ENCODE results near the gene HOOK1.
"Not testable (repeated sequence)": the region's sequence is repeated elsewhere in the genome, so short reads cannot be mapped to it uniquely, and the experiment has no call there.

Gene HOOK1

DNA sequence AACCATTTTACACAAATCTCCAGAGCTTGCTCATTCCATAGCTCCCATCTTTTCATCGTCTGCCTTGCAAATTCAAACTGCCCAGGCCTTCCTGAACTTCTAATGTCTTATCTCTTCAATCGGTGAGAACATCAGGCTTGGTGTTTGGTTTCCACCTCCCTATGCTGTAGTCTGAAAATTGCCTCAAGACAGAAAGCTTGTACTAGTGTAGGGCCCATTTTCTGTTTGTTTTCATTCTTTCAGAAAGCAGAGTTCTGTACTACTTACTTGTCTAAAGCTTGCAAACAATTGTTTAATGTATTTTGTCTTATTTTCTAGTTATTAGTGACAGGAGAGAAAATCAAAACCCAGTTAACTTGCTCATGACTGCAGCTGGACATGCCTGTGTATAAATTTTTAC is 16.8 kb downstream of the HOOK1 start:
- Histone ChIP-seq H3K4me3 (ENCODE audit: low read depth in 1 of 2, low read length in 2 of 2) (no peak overlapping the region), H3K4me1 (ENCODE audit: control insufficient read depth in 1 of 2, insufficient read depth in 2 of 2, low read length in 2 of 2) (no peaks in the 10 kb centered on the region), H3K27me3 (ENCODE audit: low read depth, low read length) (no peaks in the 10 kb centered on the region), H3K9me3 (ENCODE audit: control insufficient read depth in 1 of 2, low read length in 2 of 2) (no peaks in the 10 kb centered on the region), H3K27ac (ENCODE audit: low read length) (no peak overlapping the region), H3K36me3 (ENCODE audit: control insufficient read depth in 1 of 2, insufficient read depth in 2 of 2, low read length in 2 of 2) (no peaks in the 10 kb centered on the region)

DNA sequence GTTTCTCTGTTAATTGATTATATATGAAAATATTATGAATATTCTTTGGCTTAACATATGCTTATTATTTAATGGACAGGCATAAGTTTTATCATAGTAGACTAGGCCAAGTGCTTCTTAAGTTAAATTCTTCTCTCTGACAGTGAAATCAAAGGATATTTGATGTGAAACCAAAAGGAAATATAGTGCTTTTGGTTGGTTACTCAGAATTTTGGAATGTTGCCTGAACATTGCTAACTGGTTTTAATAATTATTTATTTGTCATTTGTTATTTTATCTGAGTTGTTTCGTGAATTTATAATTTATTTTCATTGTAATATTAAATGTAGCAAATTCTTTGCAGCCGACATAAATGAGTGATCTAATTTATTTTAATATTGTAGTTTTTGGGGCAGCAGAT is 18.3 kb downstream of the HOOK1 start:
- no peaks in the 10 kb centered on the region for H3K36me3 ChIP-seq (ENCODE audit: control insufficient read depth in 1 of 2, insufficient read depth in 2 of 2, low read length in 2 of 2)
- H3K27ac ChIP-seq (ENCODE audit: low read length) = no peak overlapping the region
- H3K27me3 ChIP-seq (ENCODE audit: low read depth, low read length) = no peaks in the 10 kb centered on the region
- no peaks in the 10 kb centered on the region for H3K4me1 ChIP-seq (ENCODE audit: control insufficient read depth in 1 of 2, insufficient read depth in 2 of 2, low read length in 2 of 2)
- H3K4me3 ChIP-seq (ENCODE audit: low read depth in 1 of 2, low read length in 2 of 2) = no peak overlapping the region
- no peaks in the 10 kb centered on the region for H3K9me3 ChIP-seq (ENCODE audit: control insufficient read depth in 1 of 2, low read length in 2 of 2)

DNA sequence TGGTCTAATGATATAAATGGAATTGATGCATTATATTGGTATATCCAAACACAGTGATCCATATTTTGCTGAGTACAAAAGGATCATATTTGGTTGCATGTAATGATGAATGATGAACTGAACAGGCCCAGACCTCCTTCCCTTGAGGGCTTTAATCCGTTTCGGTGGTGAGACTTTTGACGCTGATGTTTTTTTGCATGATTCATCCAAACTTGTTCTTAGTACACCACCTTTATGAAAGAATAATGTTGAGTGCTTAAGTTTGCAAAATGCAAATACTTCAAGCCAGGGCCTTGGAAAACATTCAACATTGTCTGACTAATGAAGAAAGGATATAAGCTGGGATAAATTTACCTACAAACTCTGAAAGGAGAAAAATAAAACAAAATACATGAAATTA is 19.2 kb downstream of the HOOK1 start:
- Histone ChIP-seq H3K27ac (ENCODE audit: low read length) (no peak overlapping the region), H3K4me3 (ENCODE audit: low read depth in 1 of 2, low read length in 2 of 2) (no peak overlapping the region), H3K9me3 (ENCODE audit: control insufficient read depth in 1 of 2, low read length in 2 of 2) (no peaks in the 10 kb centered on the region), H3K27me3 (ENCODE audit: low read depth, low read length) (no peaks in the 10 kb centered on the region), H3K36me3 (ENCODE audit: control insufficient read depth in 1 of 2, insufficient read depth in 2 of 2, low read length in 2 of 2) (no peaks in the 10 kb centered on the region), H3K4me1 (ENCODE audit: control insufficient read depth in 1 of 2, insufficient read depth in 2 of 2, low read length in 2 of 2) (no peaks in the 10 kb centered on the region)

DNA sequence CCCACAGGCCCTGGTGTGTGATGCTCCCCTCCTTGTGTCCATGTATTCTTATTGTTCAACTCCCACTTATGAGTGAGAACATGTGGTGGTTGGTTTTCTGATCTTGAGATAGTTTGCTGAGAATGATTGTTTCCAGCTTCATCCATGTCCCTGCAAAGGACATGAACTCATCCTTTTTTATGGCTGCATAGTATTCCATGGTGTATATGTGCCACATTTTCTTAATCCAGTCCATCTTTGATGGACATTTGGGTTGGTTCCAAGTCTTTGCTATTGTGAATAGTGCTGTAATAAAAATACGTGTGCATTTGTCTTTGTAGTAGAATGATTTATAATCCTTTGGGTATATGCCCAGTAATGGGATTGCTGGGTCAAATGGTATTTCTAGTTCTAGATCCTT is 23.1 kb downstream of the HOOK1 start:
- H3K9me3 ChIP-seq (ENCODE audit: control insufficient read depth in 1 of 2, low read length in 2 of 2); H3K27ac ChIP-seq (ENCODE audit: low read length); H3K4me1 ChIP-seq (ENCODE audit: control insufficient read depth in 1 of 2, insufficient read depth in 2 of 2, low read length in 2 of 2); H3K36me3 ChIP-seq (ENCODE audit: control insufficient read depth in 1 of 2, insufficient read depth in 2 of 2, low read length in 2 of 2); H3K27me3 ChIP-seq (ENCODE audit: low read depth, low read length); H3K4me3 ChIP-seq (ENCODE audit: low read depth in 1 of 2, low read length in 2 of 2): not testable (repeated sequence)

DNA sequence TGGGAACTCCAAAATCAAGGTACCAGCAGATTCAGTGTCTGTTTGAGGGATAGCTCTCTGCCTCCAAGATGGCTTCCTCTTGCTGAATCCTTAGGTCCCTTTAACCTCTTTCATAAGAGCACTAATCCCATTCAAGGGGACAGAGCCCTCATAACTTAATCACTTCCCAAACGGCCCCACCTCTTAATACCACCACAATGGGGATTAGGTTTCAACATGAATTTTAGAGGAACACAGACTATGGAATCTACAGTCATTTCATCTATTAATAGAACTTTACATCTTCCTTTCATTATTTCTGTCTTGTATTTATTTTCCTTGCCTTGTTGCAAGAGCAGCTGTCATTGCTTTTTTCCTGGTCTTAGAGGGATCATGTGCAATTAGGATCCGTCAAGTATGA is 30.3 kb downstream of the HOOK1 start:
- no peaks in the 10 kb centered on the region for H3K4me1 ChIP-seq (ENCODE audit: control insufficient read depth in 1 of 2, insufficient read depth in 2 of 2, low read length in 2 of 2)
- H3K36me3 ChIP-seq (ENCODE audit: control insufficient read depth in 1 of 2, insufficient read depth in 2 of 2, low read length in 2 of 2) = no peaks in the 10 kb centered on the region

DNA sequence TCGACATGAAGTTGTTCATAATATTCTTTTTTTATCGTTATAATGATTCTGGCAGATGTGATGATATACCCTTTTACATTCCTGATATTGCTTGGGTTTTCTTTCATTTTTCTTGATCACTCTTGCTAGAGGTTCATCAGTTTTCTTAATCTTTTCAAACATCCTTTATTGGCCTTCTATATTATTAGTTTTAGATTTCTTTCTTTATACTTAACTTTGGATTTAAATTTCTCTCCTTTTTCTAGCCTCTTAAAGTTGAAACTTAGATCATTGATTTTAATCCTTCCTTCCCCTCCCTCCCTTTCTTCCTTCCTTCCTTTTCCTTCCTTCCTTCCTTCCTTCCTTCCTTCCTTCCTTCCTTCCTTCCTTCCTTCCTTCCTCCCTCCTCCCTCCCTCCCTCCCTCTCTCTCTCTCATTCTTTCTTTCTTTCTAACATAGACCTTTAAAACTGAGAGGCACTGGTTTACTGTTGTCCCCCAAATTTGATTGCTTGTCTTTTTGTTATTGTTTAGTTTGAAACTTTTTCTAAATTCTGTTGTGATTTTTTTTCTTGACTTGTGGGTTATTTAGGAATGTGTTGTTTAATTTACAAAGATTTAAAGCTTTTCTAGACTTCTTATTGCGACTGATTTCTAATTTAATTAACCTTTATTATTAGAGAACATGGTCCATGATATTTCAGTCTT is 31.6 kb downstream of the HOOK1 start:
- H3K9me3 ChIP-seq (ENCODE audit: control insufficient read depth in 1 of 2, low read length in 2 of 2) = no peaks in the 10 kb centered on the region
- H3K27me3 ChIP-seq (ENCODE audit: low read depth, low read length) = no peaks in the 10 kb centered on the region
- H3K36me3 ChIP-seq (ENCODE audit: control insufficient read depth in 1 of 2, insufficient read depth in 2 of 2, low read length in 2 of 2) = no peaks in the 10 kb centered on the region
- H3K27ac ChIP-seq (ENCODE audit: low read length) = no peak overlapping the region
- H3K4me3 ChIP-seq (ENCODE audit: low read depth in 1 of 2, low read length in 2 of 2) = no peak overlapping the region
- no peaks in the 10 kb centered on the region for H3K4me1 ChIP-seq (ENCODE audit: control insufficient read depth in 1 of 2, insufficient read depth in 2 of 2, low read length in 2 of 2)

More for the DNA sequence above, 30.3 kb downstream of the HOOK1 start:
- Histone ChIP-seq H3K9me3 (ENCODE audit: control insufficient read depth in 1 of 2, low read length in 2 of 2) (no peaks in the 10 kb centered on the region), H3K4me3 (ENCODE audit: low read depth in 1 of 2, low read length in 2 of 2) (no peak overlapping the region), H3K27ac (ENCODE audit: low read length) (no peak overlapping the region), H3K27me3 (ENCODE audit: low read depth, low read length) (no peaks in the 10 kb centered on the region)

DNA sequence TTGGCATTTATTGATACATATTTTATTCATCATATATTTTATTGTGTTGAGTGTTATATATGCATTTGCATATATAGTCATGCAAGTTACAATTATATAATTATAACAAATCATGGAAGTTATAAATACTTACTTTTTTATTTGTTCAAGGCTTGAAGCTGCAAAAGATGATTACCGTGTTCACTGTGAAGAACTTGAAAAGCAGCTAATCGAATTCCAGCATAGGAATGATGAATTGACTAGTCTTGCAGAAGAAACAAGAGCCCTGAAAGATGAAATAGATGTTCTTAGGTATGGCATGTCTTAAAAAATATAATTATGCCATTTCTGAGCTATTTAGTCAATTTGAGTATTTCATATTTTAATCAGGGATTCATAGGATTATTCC is 32.1 kb downstream of the HOOK1 start:
- H3K36me3 ChIP-seq (ENCODE audit: control insufficient read depth in 1 of 2, insufficient read depth in 2 of 2, low read length in 2 of 2) = no peaks in the 10 kb centered on the region
- no peak overlapping the region for H3K4me3 ChIP-seq (ENCODE audit: low read depth in 1 of 2, low read length in 2 of 2)
- no peak overlapping the region for H3K27ac ChIP-seq (ENCODE audit: low read length)
- no peaks in the 10 kb centered on the region for H3K4me1 ChIP-seq (ENCODE audit: control insufficient read depth in 1 of 2, insufficient read depth in 2 of 2, low read length in 2 of 2)
- H3K9me3 ChIP-seq (ENCODE audit: control insufficient read depth in 1 of 2, low read length in 2 of 2) = no peaks in the 10 kb centered on the region
- H3K27me3 ChIP-seq (ENCODE audit: low read depth, low read length) = no peaks in the 10 kb centered on the region

DNA sequence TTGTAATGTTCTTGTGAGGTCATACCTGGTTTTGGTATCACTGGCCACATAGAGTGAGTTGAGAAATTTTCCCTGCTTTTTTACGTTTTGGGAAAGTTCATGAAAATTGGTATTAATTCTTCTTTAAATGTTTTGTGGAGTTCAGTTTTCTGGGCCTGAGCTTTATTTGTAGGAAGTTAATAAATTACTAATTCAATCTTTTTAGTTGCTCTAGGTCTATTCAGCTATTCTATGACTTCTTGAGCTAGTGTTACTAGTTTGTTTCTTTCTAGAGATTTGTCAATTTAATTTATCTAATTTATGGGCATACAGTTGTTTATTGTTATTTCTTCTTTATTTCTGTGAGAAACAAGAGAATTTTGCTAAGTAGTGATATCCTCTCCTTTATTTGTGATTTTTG is 37.4 kb downstream of the HOOK1 start:
- H3K27ac ChIP-seq (ENCODE audit: low read length) = no peak overlapping the region
- H3K4me3 ChIP-seq (ENCODE audit: low read depth in 1 of 2, low read length in 2 of 2) = no peak overlapping the region
- H3K9me3 ChIP-seq (ENCODE audit: control insufficient read depth in 1 of 2, low read length in 2 of 2) = no peaks in the 10 kb centered on the region
- no peaks in the 10 kb centered on the region for H3K27me3 ChIP-seq (ENCODE audit: low read depth, low read length)
- H3K4me1 ChIP-seq (ENCODE audit: control insufficient read depth in 1 of 2, insufficient read depth in 2 of 2, low read length in 2 of 2) = peaks cover 0 to 4% of the 10 kb centered on the region in 2 donors
- no peaks in the 10 kb centered on the region for H3K36me3 ChIP-seq (ENCODE audit: control insufficient read depth in 1 of 2, insufficient read depth in 2 of 2, low read length in 2 of 2)

DNA sequence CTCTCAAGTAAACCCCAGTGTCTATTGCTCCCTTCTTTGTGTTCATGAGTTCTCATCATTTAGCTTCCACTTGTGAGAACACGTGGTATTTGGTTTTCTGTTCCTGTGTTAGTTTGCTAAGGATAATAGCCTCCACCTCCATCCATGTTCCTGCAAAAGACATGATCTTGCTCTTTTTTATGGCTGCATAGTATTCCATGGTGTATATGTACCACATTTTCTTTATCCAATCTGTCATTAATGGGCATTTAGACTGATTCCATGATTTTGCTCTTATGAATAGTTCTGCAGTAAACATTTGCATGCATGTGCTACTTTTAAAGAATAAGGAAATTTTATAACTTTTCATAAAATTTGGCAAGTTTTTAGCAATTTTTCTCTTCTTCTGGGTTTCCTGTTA is 40.5 kb downstream of the HOOK1 start:
- H3K27ac ChIP-seq (ENCODE audit: low read length); H3K36me3 ChIP-seq (ENCODE audit: control insufficient read depth in 1 of 2, insufficient read depth in 2 of 2, low read length in 2 of 2); H3K27me3 ChIP-seq (ENCODE audit: low read depth, low read length); H3K4me3 ChIP-seq (ENCODE audit: low read depth in 1 of 2, low read length in 2 of 2); H3K4me1 ChIP-seq (ENCODE audit: control insufficient read depth in 1 of 2, insufficient read depth in 2 of 2, low read length in 2 of 2); H3K9me3 ChIP-seq (ENCODE audit: control insufficient read depth in 1 of 2, low read length in 2 of 2): not testable (repeated sequence)

DNA sequence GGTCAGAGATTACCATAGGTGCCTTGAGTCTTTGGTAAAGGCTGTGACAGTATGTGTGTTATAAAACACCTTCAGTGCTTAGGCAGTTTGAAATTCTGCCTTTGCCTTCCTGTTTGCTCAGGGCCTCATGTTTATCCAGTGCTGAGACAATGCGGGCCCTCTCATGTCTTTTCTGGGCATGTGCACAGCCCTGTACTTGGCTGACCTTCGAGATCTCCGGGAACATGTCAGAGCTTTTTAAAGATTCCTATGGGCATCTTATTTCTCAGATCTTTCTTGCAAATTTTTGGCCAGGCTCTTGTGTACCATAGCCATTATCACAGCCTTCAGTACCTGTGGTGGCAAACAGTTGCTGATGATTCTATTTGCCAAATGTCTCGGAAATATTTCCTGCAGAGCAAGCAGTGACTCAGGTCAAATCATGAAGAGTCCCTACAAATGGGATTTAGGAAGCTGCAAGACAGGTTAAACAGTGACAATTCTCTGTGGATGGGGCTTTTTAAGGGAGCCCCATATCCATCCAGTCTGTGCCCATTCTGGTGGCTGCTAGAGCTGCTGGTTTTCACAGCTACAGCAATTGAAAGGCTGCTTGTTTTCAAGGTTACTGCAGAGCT is 42.1 kb downstream of the HOOK1 start:
- Histone ChIP-seq H3K9me3 (ENCODE audit: control insufficient read depth in 1 of 2, low read length in 2 of 2) (no peaks in the 10 kb centered on the region), H3K4me1 (ENCODE audit: control insufficient read depth in 1 of 2, insufficient read depth in 2 of 2, low read length in 2 of 2) (peaks cover 0 to 4% of the 10 kb centered on the region in 2 donors), H3K27me3 (ENCODE audit: low read depth, low read length) (no peaks in the 10 kb centered on the region), H3K36me3 (ENCODE audit: control insufficient read depth in 1 of 2, insufficient read depth in 2 of 2, low read length in 2 of 2) (no peaks in the 10 kb centered on the region), H3K4me3 (ENCODE audit: low read depth in 1 of 2, low read length in 2 of 2) (no peak overlapping the region), H3K27ac (ENCODE audit: low read length) (no peak overlapping the region)

DNA sequence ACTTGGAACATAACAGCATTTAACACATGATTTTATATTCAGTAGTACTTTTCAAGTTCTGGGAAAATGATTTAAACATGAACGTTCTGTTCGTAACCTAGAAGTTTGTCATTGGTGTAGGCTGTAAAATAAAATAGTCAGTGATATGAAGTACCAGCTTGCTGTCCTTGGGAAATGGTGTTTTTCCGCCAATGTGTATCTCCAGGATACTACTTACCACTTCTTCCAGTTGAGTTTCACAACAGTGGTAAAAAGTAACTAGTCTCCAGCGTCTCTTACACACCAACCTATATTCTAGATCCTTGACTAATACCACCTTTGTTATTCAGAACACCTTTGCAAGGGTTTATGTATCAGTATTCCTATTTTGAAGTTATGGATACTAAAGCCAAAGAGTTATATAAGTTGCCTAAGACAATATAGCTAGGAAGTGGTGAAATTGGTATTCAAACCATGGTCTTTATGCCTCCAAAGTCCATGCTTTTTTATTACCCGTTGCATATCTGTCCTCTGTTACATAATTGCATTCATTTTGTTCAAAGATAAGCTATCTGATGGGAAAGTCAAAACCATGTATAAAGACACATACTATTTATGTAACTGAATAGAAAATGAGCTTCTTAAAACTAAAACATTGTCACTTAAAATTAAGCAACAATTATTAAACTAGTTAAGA is 43.1 kb downstream of the HOOK1 start:
- H3K27ac ChIP-seq (ENCODE audit: low read length) = no peak overlapping the region
- H3K4me3 ChIP-seq (ENCODE audit: low read depth in 1 of 2, low read length in 2 of 2) = no peak overlapping the region
- H3K9me3 ChIP-seq (ENCODE audit: control insufficient read depth in 1 of 2, low read length in 2 of 2) = no peaks in the 10 kb centered on the region
- H3K36me3 ChIP-seq (ENCODE audit: control insufficient read depth in 1 of 2, insufficient read depth in 2 of 2, low read length in 2 of 2) = no peaks in the 10 kb centered on the region
- H3K27me3 ChIP-seq (ENCODE audit: low read depth, low read length) = no peaks in the 10 kb centered on the region
- peaks cover 0 to 4% of the 10 kb centered on the region in 2 donors for H3K4me1 ChIP-seq (ENCODE audit: control insufficient read depth in 1 of 2, insufficient read depth in 2 of 2, low read length in 2 of 2)

Data from muscle layer of duodenum (tissue), 2 donors.